ENCODE data around the gene B4GALNT2. TPM values are rescaled to one million over a fixed set of nuclear protein-coding genes. Genes with fewer than 3 reads are reported as not detected.
"Not testable (repeated sequence)": the region's sequence is repeated elsewhere in the genome, so short reads cannot be mapped to it uniquely, and the experiment has no call there.

Gene B4GALNT2, protein sequence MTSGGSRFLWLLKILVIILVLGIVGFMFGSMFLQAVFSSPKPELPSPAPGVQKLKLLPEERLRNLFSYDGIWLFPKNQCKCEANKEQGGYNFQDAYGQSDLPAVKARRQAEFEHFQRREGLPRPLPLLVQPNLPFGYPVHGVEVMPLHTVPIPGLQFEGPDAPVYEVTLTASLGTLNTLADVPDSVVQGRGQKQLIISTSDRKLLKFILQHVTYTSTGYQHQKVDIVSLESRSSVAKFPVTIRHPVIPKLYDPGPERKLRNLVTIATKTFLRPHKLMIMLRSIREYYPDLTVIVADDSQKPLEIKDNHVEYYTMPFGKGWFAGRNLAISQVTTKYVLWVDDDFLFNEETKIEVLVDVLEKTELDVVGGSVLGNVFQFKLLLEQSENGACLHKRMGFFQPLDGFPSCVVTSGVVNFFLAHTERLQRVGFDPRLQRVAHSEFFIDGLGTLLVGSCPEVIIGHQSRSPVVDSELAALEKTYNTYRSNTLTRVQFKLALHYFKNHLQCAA
- not detected in 2 replicates for total RNA-seq (2014; rRNA removed; shearing (Covaris generic))

DNA sequence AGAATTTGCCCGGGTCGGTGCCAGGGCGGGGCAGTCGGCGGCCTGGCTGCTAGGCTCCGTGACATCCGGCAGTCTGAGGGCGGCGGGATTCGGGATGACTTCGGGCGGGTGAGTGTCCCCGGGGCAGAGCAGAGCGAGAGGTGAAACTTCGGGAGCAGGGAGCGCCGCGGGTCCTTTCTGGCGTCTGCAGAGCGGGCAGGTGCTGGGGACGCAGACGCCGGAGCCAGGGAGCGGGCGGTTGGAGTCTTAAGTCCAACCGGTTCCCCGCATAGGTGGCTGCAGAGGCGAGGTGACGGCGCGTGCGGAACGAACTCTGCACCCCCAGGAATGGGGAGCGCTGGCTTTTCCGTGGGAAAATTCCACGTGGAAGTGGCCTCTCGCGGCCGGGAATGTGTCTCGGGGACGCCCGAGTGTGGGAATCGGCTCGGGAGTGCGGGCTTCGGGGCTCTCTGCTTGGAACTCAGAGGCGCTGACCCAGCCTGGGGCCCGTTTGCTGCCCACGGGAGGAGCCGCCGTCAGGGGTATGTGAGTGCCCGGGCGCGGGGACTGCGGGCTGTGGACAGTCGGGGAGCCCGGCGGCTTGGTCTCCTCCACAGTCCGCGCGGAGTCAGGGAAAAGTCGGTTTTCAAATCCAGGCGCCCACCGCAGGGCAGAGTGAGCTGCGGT lies at the start of gene B4GALNT2:
TSS of gene B4GALNT2 (plus strand) at position 71 of the 666 bp plus-strand sequence. CDS start at position 95, 24 bp downstream.
- DNase-seq (ENCODE audit: low read depth): no peak

DNA sequence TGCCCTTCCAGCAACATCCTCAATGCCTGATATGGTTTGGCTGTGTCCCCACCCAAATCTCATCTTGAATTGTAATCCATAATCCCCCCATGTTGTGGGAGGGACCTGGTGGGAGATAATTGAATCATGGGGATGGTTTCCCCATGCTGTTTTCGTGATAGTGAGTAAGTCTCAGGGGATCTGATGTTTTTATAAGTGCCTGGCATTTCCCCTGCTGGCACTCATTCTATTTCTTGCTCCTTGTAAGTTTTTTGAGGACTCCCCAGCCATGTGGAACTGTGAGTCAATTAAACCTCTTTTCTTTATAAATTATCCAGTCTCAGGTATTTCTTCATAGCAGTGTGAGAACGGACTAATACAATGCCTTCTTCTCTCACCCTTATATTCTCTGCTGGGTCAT lies 47.5 kb upstream of the B4GALNT2 start:
- not testable (repeated sequence) for DNase-seq (ENCODE audit: low read depth)

DNA sequence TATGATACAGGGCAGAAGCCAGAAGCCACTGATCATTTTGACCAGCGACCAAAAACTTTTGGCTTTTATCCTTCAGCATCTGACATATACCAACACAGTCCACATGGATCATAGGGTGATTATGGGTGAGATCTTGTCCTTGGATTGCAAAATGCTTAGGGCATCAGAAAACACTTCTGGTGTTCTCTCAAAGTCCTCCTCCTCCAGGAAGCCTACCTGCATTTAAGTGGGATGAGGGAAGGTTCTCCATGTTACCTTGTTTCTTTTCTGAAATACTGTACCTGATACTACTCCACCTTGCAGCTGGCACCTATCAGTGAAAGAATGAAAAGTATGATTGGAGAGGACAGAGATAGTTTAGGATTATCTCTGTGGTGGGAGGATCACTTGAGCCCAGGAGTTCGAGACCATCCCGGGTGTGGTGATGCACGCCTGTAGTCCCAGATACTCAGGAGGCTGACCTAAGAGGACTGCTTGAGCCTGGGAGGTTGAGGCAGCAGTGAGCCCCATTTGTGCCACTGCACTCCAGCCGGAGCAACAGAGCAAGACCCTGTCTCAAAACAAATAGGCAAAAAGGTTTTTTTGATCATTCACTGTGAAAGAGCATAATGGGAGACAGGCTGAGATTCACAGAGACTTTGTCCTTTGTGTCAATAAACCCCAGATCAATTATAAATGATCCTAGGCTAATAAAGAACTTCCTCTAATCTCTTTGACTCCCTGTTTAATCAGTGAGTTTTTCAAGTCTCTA lies 46.8 kb upstream of the B4GALNT2 start:
- DNase-seq (ENCODE audit: low read depth): no peak

DNA sequence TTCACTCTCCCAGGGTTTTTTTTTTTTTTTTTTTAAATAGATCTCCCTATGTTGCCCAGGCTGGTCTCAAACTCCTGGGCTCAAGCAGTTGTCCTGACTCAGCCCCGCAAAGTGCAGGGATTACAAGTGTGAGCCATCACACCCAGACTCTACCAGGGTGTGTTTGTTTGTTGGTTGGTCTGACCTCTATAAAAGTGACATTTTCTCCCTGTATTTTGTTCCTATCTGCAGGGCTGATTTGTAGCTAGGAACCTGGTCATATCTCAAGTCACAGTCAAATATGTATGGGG lies 46.3 kb upstream of the B4GALNT2 start:
- DNase-seq (ENCODE audit: low read depth): no peak

DNA sequence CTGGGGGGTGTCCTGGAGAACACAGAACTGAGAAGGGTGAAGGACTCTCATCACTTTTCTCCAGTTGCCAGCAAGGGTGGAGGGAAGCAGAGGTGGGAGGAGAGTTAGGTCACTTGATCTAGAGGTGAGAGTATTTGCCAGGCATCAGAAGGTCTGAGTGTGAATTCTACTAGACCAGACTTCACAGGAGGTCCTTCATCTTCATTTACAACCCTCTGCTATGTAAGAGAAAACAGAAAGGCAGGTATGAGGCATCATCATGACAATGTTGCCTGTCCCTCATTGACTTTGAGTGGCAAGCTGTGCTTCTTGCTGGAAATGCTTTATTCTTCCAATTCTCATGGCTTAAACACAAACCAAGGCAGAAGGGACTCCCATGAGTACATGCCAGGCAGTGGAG lies 45.9 kb upstream of the B4GALNT2 start:
- no peak for DNase-seq (ENCODE audit: low read depth)

DNA sequence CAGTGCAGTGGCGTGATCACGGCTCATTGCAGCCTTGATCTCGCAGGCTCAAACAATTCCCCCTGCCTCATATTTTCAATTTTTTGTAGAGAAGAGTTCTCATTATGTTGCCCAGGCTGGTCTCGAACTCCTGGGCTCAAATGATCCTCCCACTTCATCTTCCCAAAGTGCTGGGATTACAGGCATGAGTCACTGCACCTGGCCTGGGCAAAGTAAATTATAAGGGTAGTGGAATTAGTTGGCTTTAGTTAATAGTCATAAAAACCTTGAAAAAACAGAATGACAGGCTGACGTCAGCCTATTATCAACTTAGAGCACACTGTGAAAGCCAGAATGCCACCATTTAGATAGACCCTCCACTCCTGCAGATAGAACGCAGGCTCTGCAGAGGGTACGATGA lies 43.5 kb upstream of the B4GALNT2 start:
- DNase-seq (ENCODE audit: low read depth): peak; percentile 24

DNA sequence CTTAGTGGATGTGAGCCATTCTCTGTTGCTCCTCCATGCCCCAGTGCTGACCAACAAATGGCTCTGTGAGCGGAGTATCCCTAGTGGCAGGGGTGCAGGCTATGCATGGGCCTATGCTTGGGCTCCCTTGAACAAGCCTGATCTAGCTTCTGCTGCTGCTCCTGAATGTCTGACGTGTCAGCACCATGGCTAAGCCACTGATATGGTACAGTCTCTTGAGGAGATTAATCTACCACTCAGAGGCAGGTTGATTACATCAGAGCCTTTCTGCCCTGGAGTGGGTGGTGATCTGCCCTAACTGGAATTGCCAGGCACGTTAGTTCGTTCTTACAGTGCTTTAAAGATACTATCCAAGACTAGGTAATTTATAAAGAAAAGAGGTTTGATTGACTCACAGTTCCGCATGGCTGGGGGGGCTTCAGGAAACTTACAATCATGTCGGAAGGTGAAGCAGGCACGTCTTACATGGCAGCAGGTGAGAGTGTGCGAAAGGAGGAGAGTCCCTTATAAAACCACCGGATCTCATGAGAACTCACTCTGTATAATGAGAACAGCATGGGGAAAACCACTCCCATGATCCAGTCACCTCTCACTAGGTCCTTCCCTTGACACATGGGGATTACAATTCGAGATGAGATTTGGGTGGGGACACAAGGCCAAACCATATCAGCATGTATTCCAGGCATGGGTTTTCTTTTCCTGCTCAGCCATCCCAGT lies 41.5 kb upstream of the B4GALNT2 start:
- no peak for DNase-seq (ENCODE audit: low read depth)

DNA sequence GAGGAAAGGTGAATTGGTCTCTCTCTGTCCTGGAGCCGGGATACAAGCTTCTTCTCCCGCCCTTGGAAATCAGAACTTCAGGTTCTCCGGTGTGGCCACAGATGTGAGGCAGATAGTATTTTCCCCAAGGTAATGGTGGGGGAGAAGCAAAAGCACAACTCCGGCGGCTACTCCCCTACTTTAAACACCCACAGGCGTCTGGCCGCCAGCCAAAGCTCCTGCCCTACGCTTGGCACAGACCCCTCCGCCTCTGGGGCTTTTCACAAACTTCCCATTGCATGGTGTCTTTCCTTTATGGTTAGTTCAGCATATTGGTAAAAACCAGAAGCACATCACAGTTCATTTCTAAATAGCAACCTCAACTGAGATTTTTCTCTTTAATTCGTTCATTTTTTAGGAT lies 39.4 kb upstream of the B4GALNT2 start:
- no peak for DNase-seq (ENCODE audit: low read depth)

DNA sequence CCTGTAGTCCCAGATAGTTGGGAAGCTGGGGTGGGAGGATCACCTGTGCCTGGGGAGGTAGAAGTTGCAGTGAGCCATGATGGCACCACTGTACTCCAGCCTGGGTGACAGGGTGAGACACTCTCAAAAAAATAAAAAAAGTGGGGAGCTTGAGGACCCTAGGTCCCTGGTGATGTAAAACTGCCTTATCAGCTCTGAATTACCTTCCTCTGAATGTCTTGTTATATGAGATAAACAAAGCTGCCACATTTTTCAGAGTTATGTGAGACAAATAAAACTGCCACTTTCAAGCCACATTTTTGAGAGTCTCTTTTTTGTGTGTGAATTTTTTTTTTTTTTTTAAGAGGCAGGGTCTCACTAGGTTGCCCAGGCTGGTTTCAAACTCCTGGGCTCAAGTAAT lies 32.0 kb upstream of the B4GALNT2 start:
- no peak for DNase-seq (ENCODE audit: low read depth)

DNA sequence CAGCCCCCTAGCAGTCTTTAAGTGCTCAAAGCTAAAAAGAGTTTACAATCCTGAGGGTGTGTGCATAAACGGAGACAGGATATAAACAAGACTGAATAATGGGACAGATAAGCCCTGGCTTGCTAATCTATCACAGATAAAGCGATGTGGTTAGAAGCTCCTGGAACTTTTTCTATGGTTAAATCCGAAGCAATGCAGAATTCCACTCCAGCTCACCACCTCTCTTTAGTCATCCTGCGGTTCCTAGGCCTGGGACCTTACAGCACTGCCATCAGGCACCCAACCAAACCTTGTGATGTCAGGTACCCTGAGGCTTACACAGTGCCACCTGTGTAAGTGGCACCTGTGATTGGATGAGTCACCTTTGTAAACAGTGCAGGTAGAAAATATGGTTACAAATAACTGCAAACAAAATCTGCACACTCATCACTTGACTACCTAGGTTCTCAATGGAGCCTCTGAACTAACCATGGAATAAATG lies 31.5 kb upstream of the B4GALNT2 start:
- peak; percentile 95 for DNase-seq (ENCODE audit: low read depth)

DNA sequence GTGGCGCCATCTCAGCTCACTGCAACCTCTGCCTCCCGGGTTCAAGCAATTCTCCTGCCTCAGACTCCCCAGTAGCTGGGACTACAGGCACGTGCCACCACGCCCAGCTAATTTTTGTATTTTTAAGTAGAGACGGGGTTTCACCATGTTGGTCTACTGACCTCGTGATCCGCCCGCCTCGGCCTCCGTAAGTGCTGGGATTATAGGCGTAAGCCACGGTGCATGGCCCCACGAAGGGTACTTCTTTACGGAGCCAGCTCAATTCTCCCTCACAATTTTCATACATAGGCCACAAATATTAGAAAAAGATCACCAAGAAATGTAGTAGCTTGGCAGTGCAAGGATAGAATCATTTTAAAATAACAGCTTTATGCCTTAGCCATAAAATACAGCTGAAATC lies 29.2 kb upstream of the B4GALNT2 start:
- DNase-seq (ENCODE audit: low read depth): not testable (repeated sequence)

DNA sequence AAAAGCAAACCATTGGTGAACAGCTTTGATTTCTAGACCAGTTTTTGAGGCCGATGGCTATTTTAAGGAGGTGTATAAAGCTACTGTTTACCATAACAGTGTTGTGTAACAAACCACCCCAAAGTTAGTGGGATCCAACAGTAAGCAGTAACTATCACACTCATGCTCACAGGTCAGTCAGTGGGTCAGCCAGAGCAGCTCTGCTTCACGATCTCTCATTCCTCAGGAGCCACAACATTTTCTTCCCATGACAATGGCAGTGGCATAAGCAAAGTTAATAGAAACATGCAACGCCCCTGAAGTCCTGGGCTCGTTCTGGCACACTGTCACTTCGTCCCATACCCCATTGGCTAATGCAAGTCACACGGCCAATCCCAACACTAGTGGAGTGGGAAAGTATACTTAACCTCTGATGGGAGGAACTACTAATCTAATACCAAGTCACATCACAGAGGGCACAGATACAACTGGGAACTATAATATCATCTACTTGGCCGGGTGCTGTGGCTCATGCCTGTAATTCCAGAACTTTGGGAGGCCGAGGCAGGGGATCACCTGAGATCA lies 28.0 kb upstream of the B4GALNT2 start:
- peak; percentile 92 for DNase-seq (ENCODE audit: low read depth)

DNA sequence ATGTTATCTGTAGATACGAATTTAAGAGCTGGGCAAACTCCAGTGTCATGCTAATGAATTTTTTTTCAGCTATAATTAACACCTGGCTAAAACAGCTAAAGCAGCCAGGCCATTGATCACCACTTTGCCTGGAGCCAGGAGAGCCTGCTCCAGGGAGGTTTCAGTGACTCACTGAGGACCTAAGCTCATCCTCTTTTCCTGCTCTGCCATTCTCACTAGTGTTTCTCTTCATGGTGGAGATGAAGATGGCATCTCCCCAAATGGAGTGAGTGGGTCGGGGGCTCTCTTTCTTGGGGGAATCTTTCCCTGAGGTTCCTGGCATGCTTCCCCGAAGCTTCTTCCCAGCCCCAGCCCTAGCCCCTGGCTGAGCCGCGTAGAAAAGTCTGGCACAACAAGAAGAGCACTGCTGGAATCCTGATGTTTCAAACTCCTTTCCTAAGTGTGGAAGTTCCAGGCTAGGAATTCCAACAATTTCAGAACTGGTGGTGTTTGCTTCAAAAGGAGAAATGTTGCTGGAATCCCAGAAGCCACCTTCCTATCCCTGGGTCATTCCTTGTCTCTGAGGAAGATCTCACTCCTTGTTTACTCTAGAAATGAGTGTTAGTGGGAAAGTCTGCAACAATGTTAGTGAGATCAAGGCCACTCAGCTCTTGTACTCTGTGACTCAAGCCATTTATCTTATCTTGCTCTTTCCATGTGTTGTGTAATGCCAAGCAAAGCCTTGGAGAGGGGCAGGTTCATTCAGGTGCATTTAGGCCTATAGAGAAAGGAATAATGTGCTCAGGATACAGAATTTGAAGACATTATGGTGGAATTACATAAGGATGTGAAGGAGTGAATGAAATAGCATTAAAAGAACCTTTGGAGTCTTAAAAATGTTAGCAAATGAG lies 26.0 kb upstream of the B4GALNT2 start:
- peak; percentile 76 for DNase-seq (ENCODE audit: low read depth)

DNA sequence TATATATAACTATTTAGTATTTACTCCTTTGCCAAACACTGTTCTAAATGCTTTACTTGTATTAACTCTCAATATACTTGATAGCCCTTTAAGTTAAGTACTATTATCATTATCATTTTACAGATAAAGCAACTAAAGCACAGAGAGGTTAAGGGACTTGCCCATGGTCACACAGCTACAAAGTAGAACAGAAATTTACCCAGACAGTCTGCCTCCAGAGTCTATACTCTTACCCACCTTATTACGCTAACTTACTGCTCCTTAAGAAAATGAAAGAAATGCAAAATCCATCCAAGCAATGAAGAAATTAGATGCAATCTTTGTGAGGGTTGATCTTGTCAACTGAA lies 25.4 kb upstream of the B4GALNT2 start:
- no peak for DNase-seq (ENCODE audit: low read depth)

DNA sequence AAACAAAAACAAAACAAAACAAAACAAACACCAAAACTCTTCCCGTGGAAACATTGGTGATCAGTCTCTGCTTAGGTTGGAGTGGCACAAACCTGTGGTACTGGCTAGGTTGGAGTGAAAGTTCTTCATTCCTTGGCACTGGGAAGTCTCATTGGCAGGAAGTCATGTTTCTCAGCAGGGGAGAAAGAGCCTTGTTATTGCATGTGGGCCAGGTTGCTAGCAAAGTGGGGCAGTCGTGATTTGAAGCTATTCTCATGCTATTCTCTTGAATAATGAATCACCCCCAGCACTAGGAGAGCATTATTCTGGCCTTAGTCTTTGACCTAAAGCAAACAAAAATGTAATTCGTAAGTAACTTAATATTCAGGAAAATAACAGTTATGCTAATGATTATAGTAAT lies 24.3 kb upstream of the B4GALNT2 start:
- DNase-seq (ENCODE audit: low read depth): peak; percentile 92

DNA sequence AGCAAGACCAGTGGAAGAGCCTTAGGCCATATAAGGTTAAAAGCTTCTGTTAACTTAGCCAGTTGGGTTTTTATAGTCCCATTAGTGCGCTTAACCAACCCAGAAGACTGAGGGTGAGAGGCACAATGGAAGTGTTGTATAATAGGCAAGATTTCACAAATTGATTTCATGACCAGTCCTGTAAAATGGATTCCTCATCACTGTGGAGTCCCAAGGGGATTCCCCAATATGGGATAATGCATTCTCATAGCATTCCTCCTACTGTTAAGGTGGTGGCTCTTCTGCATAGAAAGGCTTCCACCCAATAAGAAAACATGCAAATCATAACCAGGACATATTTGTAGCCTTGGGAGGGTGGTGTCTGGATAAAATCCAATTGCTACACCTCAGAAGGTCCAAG lies 22.1 kb upstream of the B4GALNT2 start:
- peak; percentile 59 for DNase-seq (ENCODE audit: low read depth)

DNA sequence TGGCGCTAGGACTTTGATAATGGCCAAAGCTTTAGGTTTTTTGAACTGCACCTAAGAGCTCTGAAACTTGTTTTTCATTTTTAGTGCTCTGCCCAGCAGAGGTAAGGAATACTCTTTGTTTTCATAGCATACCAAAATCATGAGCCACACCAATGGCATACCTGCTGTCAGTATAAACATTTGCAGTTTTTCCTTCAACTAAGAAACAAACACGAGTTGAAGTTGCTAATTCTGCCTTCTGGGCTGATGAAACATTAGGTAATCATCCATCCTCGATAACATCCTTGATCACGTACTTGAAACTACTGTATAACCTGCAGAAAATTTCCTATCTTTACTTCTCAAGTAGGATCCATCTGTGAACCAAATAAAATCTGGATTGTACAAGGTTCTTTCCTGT lies 20.6 kb upstream of the B4GALNT2 start:
- DNase-seq (ENCODE audit: low read depth): peak; percentile 50

DNA sequence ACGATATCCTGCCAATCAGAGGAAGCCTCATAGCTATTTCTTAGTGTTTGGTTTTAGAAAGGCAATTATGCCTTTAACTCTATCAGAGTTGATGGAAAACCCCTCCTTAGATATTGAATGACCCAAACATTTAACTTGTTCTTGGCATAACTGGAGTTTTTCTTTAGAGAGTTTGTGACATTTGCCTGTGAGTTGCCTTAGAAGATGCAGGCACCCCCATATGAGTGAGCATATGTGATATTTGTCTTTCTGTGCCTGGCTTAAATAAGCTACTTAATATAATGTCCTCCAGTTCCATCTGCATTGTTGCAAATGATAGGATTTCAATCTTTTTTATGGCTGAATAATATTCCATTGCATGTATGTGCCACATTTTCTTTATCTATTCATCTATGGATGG lies 19.6 kb upstream of the B4GALNT2 start:
- no peak for DNase-seq (ENCODE audit: low read depth)

DNA sequence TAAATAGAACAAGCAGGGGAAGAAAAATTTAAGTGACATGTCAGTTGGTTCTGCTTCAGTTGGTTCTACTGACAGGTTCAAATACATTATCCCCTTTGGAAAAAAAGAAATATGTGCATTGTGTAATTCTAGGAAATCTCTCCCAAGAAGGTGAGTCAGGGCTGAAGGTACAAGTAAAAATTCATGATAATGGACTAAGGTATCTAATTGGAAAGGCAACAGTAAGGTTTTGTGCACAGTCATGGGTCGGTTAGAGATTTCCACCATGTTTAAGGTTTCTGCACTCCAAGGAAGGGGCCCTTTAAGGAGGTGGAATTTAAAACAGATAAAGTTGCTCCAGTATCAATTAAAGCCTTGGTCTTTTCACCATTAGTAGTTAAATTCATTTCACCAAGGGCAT lies 17.9 kb upstream of the B4GALNT2 start:
- no peak for DNase-seq (ENCODE audit: low read depth)

DNA sequence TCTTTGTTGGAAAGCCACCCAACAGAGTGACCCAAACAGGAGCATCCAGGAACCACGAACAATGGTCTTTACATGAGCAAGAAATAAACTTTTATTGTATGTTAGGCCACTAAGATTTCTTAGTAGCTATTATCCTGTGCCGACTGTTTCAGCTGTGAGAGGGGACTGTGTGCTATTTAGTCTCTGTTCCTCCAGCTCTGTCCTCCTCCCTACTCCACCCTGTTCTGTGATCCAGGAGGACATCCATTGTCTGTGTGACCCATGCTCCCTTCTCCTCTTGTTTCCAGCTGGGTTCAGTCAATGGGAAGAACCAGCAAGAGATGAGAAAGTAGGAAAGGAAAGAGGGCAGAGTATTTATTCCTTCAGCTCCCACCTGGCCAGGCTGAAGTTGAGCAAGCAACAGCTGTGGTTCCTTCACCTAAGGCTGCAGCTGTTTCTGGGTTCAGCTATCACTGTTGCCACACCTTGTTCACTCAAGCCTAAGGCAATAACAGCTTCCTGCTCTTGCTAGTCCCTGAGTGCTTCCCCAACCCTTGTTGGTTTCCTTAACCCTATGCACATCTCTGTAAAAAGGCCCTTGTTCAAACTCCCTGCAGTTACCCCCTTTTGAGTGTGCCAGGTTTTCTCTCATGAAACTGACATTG lies 14.9 kb upstream of the B4GALNT2 start:
- DNase-seq (ENCODE audit: low read depth): no peak
